Measurements from ENCODE around the gene VAT1. TPM values are rescaled to one million over a fixed set of nuclear protein-coding genes. Genes with fewer than 3 reads are reported as not detected.

VAT1 gene
- total and polyA plus RNA-seq, 5 donors = 71.6 to 107 (median 91.3) TPM

Other genes with a start within 250 kb of the VAT1 start
- gene VPS25, start 248.9 kb downstream of the VAT1 start, total RNA-seq = 10 to 100 TPM; 32.0 to 37.7 (median 33.0) TPM
- gene VPS25, start 248.9 kb downstream of the VAT1 start, polyA plus RNA-seq = 42.7 TPM
- gene WNK4, start 241.8 kb downstream of the VAT1 start, total RNA-seq = not detected
- gene WNK4, start 241.8 kb downstream of the VAT1 start, polyA plus RNA-seq = 0.05 TPM
- gene COA3, start 223.7 kb downstream of the VAT1 start, total RNA-seq = 10 to 100 TPM; 64.4 to 74.4 (median 70.7) TPM
- gene COA3, start 223.7 kb downstream of the VAT1 start, polyA plus RNA-seq = 142 TPM
- gene CNTD1, start 223.5 kb downstream of the VAT1 start, total RNA-seq = under 1 TPM in 2 of 4 donors, not detected in 2; 0.20 to 0.53 TPM
- 0.59 TPM for gene CNTD1, start 223.5 kb downstream of the VAT1 start, polyA plus RNA-seq
- gene BECN1, start 198.1 kb downstream of the VAT1 start, total RNA-seq = 10 to 100 TPM; 69.6 to 88.1 (median 71.8) TPM
- 54.3 TPM for gene BECN1, start 198.1 kb downstream of the VAT1 start, polyA plus RNA-seq
- gene PSME3, start 189.0 kb downstream of the VAT1 start, total RNA-seq = 10 to 100 TPM; 61.0 to 82.0 (median 70.1) TPM
- gene PSME3, start 189.0 kb downstream of the VAT1 start, polyA plus RNA-seq = 57.6 TPM
- under 1 TPM; 0.37 to 0.67 (median 0.51) TPM for gene AOC2, start 177.8 kb downstream of the VAT1 start, total RNA-seq
- gene AOC2, start 177.8 kb downstream of the VAT1 start, polyA plus RNA-seq = 0.52 TPM
- gene AOC3, start 171.2 kb downstream of the VAT1 start, total RNA-seq = 10 to 100 TPM; 11.5 to 29.9 (median 24.9) TPM
- gene AOC3, start 171.2 kb downstream of the VAT1 start, polyA plus RNA-seq = 29.1 TPM
- gene G6PC1, start 121.6 kb downstream of the VAT1 start, total RNA-seq = not detected
- gene G6PC1, start 121.6 kb downstream of the VAT1 start, polyA plus RNA-seq = not detected
- 10 to 100 TPM; 26.0 to 35.7 (median 30.6) TPM for gene AARSD1, start 57.9 kb downstream of the VAT1 start, total RNA-seq
- 41.6 TPM for gene AARSD1, start 57.9 kb downstream of the VAT1 start, polyA plus RNA-seq
- gene PTGES3L, start 42.3 kb downstream of the VAT1 start, total RNA-seq = 10 to 100 TPM; 31.3 to 44.4 (median 34.5) TPM
- gene PTGES3L, start 42.3 kb downstream of the VAT1 start, polyA plus RNA-seq = 60.3 TPM
- gene RUNDC1, start 41.8 kb downstream of the VAT1 start, total RNA-seq = 10 to 100 TPM in 3 of 4 donors, 1 to 10 TPM in 1; 9.8 to 14.4 (median 10.7) TPM
- 6.7 TPM for gene RUNDC1, start 41.8 kb downstream of the VAT1 start, polyA plus RNA-seq
- gene RPL27, start 24.0 kb downstream of the VAT1 start, total RNA-seq = 100 to 1,000 TPM; 651 to 877 (median 735) TPM
- 2,068 TPM for gene RPL27, start 24.0 kb downstream of the VAT1 start, polyA plus RNA-seq
- gene IFI35, start 15.6 kb downstream of the VAT1 start, total RNA-seq = 10 to 100 TPM; 15.1 to 20.3 (median 19.5) TPM
- gene IFI35, start 15.6 kb downstream of the VAT1 start, polyA plus RNA-seq = 19.1 TPM
- gene RND2, start 2.8 kb upstream of the VAT1 start, total RNA-seq = 1 to 10 TPM; 2.9 to 5.3 (median 4.2) TPM
- gene RND2, start 2.8 kb upstream of the VAT1 start, polyA plus RNA-seq = 3.2 TPM
- gene BRCA1, start 103.0 kb upstream of the VAT1 start, total RNA-seq = 10 to 100 TPM in 1 of 4 donors, 1 to 10 TPM in 3; 4.3 to 10.9 (median 8.0) TPM
- 2.7 TPM for gene BRCA1, start 103.0 kb upstream of the VAT1 start, polyA plus RNA-seq
- 10 to 100 TPM; 83.7 to 98.2 (median 90.9) TPM for gene NBR1, start 148.8 kb upstream of the VAT1 start, total RNA-seq
- 39.4 TPM for gene NBR1, start 148.8 kb upstream of the VAT1 start, polyA plus RNA-seq
- 1 to 10 TPM; 4.9 to 8.7 (median 6.7) TPM for gene TMEM106A, start 189.5 kb upstream of the VAT1 start, total RNA-seq
- 2.8 TPM for gene TMEM106A, start 189.5 kb upstream of the VAT1 start, polyA plus RNA-seq
- not detected for gene CCDC200, start 206.2 kb upstream of the VAT1 start, total RNA-seq
- 0.16 TPM for gene CCDC200, start 206.2 kb upstream of the VAT1 start, polyA plus RNA-seq
- gene RNU2-1, start 211.6 kb upstream of the VAT1 start, total RNA-seq = 1,000 to 10,000 TPM; 4,539 to 8,032 (median 6,851) TPM
- gene RNU2-1, start 211.6 kb upstream of the VAT1 start, polyA plus RNA-seq = not detected